GM10266 (cell line): ENCODE data around the gene GRAMD1B.

ENCODE experiments used
- DNase-seq: peaks from one replicate; pipeline ENCODE4 v3.0.0; 2012; ENCODE audit errors: extremely low spot score
- CTCF ChIP-seq: IDR thresholded peaks from 2 replicates; pipeline ENCODE4 v1.5.1; 2012; ENCODE audit warnings: mild to moderate bottlenecking, low read depth; ENCODE audit not compliant: control insufficient read depth, insufficient read depth; ENCODE audit errors: missing control alignments

The GRAMD1B gene

GRCh38 chr11:123580557-123581275 is 150.6 kb downstream of the GRAMD1B start:
- peak; percentile 83 for DNase-seq
- peak; percentile 98 for TF ChIP-seq CTCF

- no peak for TF ChIP-seq CTCF
- no peak for DNase-seq
Observed at GRCh38 chr11:123581651-123582399, 151.8 kb downstream of the GRAMD1B start.

- DNase-seq = no peak
- no peak for TF ChIP-seq CTCF
Observed at GRCh38 chr11:123582992-123583504, 153.0 kb downstream of the GRAMD1B start.

GRCh38 chr11:123584186-123584585 is 154.1 kb downstream of the GRAMD1B start:
- TF ChIP-seq CTCF = no peak
- no peak for DNase-seq

GRCh38 chr11:123584737-123585136 is 154.7 kb downstream of the GRAMD1B start:
- DNase-seq = no peak
- no peak for TF ChIP-seq CTCF

GRCh38 chr11:123585206-123585605 is 155.1 kb downstream of the GRAMD1B start:
- TF ChIP-seq CTCF = no peak
- DNase-seq = no peak

- no peak for TF ChIP-seq CTCF
- DNase-seq = no peak
Observed at GRCh38 chr11:123585706-123586105, 155.6 kb downstream of the GRAMD1B start.
